Epithelial cell of proximal tubule (primary cell): ENCODE measurements around the gene TMEFF1. TPM values are rescaled to one million over a fixed set of nuclear protein-coding genes. Genes with fewer than 3 reads are reported as not detected.

Experiments used
- DNase-seq: peaks from one replicate; pipeline ENCODE4 v3.0.0-alpha.2; 2011; ENCODE audit warnings: low read depth
- H3K4me3 ChIP-seq: 2 replicates; pipeline ENCODE4 v1.5.1; 2011; ENCODE audit warnings: low read depth, mild to moderate bottlenecking, low read length
- CTCF ChIP-seq: conservative IDR thresholded peaks from 2 replicates; pipeline ENCODE4 v1.5.1; 2012; ENCODE audit warnings: low read depth, mild to moderate bottlenecking, low read length
- total RNA-seq: library from RNA; depleted of rRNA; stranded (reverse); fragments of >200 nt; gene quantifications from 2 replicates; pipeline ENCODE4 v1.2.3, GENCODE V29; 2015

TMEFF1 gene
- total RNA-seq, 1 donor from 2014 or later: 7.8 TPM

GRCh38 chr9:100474924-100475276, 2.0 kb downstream of the TMEFF1 start:
- no peak overlapping the region for H3K4me3 ChIP-seq
- no peak for DNase-seq
- no peak for TF ChIP-seq CTCF

DNA sequence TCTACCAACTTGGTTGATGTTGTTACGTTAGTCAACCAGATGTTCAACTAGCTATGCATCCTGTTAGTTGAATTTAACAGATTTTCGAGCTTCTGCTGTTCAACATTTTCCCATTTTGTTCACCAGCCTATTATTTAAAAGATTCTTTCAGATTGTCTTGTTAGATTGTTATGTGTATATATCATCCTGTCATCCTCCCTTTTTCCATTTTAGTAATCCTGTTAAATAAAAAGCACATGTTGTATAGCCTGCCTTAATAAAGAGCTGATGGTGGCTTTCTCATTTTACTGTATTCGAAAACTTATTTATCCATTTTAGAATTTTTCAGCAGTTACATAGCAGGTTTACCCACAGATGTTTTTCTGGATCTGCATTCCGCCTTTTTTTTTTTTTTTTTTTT, 4.3 kb downstream of the TMEFF1 start:
- DNase-seq: no peak
- no peak overlapping the region for H3K4me3 ChIP-seq
- no peak for TF ChIP-seq CTCF

DNA sequence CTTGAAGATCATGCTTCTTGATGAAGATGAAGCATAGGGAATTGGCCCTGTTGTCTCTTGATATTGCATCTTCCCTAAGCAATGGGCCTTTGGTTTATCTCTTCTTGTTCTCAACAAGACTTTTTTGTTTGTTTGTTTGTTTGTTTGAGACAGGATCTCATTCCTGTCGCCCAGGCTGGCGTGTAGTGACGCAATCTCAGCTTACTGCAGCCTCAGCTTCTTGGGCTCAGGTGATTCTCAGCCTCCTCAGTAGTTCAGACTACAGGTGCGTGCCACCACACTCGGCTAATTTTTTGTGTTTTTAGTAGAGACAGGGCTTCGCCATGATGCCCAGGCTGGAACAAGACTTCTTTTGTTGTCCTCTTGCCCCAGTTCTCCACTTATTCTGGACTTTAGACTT, 5.2 kb downstream of the TMEFF1 start:
- no peak for TF ChIP-seq CTCF

DNA sequence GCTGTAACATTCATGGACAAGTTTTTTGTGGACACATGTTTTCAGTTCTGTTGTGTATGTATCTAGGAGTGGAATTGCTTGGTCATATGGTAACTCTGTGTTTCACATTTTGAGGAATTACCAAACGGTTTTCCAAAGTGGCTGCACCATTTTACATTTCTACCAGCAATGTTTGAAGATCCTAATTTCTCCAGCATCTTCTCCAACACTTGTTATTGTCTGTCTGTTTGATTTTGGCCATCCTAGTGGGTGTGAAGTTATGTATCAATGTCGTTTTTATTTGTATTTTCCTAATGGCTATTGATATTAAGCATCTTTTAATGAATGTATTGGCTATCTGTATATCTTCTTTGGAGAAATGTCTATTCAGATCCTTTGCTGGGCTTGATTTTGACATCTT, 6.9 kb downstream of the TMEFF1 start:
- no peak for DNase-seq
- H3K4me3 ChIP-seq: no peak overlapping the region
- no peak for TF ChIP-seq CTCF

More for the DNA sequence above, 5.2 kb downstream of the TMEFF1 start:
- no peak overlapping the region for H3K4me3 ChIP-seq
- no peak for DNase-seq

- no peak for TF ChIP-seq CTCF
- no peak overlapping the region for H3K4me3 ChIP-seq
- no peak for DNase-seq
Measured at GRCh38 chr9:100485196-100485595, 12.2 kb downstream of the TMEFF1 start.

DNA sequence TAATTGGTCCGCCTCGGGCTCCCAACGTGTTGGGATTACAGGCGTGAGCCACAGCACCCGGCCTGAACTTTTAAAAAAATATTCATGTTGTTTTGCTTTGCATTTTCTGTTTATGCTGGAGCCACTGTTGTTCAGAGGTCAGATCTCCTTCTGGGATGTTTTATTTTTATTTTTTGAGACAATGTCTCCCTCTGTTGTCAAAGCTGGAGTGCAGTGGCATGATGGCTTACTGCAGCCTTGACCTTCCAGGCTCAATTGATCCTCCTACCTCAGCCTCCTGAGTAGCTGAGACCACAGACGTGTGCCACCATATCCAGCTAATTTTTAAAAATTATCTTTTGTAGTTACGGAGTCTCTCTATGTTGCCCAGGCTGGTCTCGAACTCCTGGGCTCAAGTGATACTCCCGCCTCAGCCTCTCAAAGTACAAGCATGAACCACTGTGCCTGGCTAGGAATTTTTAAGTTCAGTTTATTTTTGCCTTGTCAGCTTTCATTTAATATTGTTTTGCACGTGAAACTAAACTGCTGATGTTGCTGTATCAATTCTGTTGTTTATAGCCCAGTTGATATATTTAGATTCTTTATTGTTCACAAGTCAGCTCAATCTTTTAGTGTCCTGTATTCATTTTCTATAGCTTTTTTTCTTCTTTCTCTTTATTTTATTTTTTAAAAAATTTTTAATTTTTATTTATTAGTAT, 13.7 kb downstream of the TMEFF1 start:
- TF ChIP-seq CTCF: no peak
- DNase-seq: no peak
- H3K4me3 ChIP-seq: no peak overlapping the region

- no peak overlapping the region for H3K4me3 ChIP-seq
- TF ChIP-seq CTCF: no peak
- DNase-seq: no peak
Measured at GRCh38 chr9:100488177-100488576, 15.2 kb downstream of the TMEFF1 start.
